BJ (cell line): ENCODE data around the gene PLEKHM1. TPM values are rescaled to one million over a fixed set of nuclear protein-coding genes. Genes with fewer than 3 reads are reported as not detected.

ENCODE experiments used
- CTCF ChIA-PET: fragments of 350-600 bp; formaldehyde crosslinking; extraction: SDS; loops from one replicate; lab custom pipeline; 2021; ENCODE audit warnings: antibody characterized with exemption, inconsistent platforms; lab: Yijun Ruan, JAX
- POLR2A ChIA-PET: fragments of 300-600 bp; sonication (Branson Sonifier 250); formaldehyde crosslinking; extraction: SDS; loops from one replicate; lab custom pipeline; 2021; ENCODE audit warnings: antibody characterized with exemption; lab: Charles Lee
- DNase-seq: peaks from one replicate; pipeline ENCODE4 v3.0.0-alpha.2; 2011; ENCODE audit warnings: low read depth
- H3K27me3 ChIP-seq: 2 replicates; pipeline ENCODE4 v1.6.0; 2011; ENCODE audit warnings: low read length; ENCODE audit not compliant: control insufficient read depth, insufficient read depth
- H3K36me3 ChIP-seq: 2 replicates; pipeline ENCODE4 v1.5.1; 2011; ENCODE audit warnings: low read length; ENCODE audit not compliant: control insufficient read depth, insufficient read depth
- H3K4me3 ChIP-seq: 2 replicates; pipeline ENCODE4 v1.5.1; 2011; ENCODE audit warnings: low read depth, mild to moderate bottlenecking, control low read depth, low read length
- CTCF ChIP-seq: IDR thresholded peaks from 2 replicates; pipeline ENCODE4 v1.5.1; 2011; ENCODE audit warnings: low read depth, mild to moderate bottlenecking, control low read depth, inconsistent platforms, low read length, moderate library complexity; ENCODE audit not compliant: insufficient read depth
- polyA plus RNA-seq: library from polyadenylated mRNA; depleted of rRNA; stranded (reverse); fragments of >200 nt; gene quantifications from 2 replicates; pipeline ENCODE4 v1.2.3, GENCODE V29; 2011

Gene PLEKHM1
- polyA plus RNA-seq, 1 experiment, result 28.7 TPM

- H3K4me3 ChIP-seq, result peak overlapping the region; percentile 40
- TF ChIP-seq CTCF, result no peak
- H3K36me3 ChIP-seq, result no peaks in the 10 kb centered on the region; the same call in 1 of the 2 replicates
- peaks cover 14% of the 10 kb centered on the region for H3K27me3 ChIP-seq
- ChIA-PET POLR2A (no interaction called here), CTCF (interaction anchor here (1.7 kb wide), 1 partner anchor 212 kb away, joined by 8 read pairs; no protein-coding TSS in a partner anchor)
- no peak for DNase-seq
These were observed 59.6 kb downstream of the PLEKHM1 start for GRCh38 chr17:45430738-45431530.

GRCh38 chr17:45430006-45430737 is 60.3 kb downstream of the PLEKHM1 start:
- POLR2A ChIA-PET, result no interaction called here
- Histone ChIP-seq H3K4me3 (no peak overlapping the region), H3K27me3 (peaks cover 14% of the 10 kb centered on the region), H3K36me3 (no peaks in the 10 kb centered on the region; the same call in 1 of the 2 replicates)
- no peak for DNase-seq
- TF ChIP-seq CTCF, result no peak
- CTCF ChIA-PET, result interaction anchor here (1.0 to 5.6 kb wide), 3 partner anchors 35 to 422 kb away, joined by 4 to 50 read pairs (median 4); no protein-coding TSS in a partner anchor

GRCh38 chr17:45429339-45430005 is 61.0 kb downstream of the PLEKHM1 start:
- DNase-seq, result no peak
- Histone ChIP-seq H3K36me3 (no peaks in the 10 kb centered on the region; the same call in 1 of the 2 replicates), H3K27me3 (peaks cover 14% of the 10 kb centered on the region), H3K4me3 (no peak overlapping the region)
- ChIA-PET POLR2A (no interaction called here), CTCF (interaction anchor here (0.8 to 5.6 kb wide), 4 partner anchors 12 to 423 kb away, joined by 4 to 50 read pairs (median 4); no protein-coding TSS in a partner anchor)
- no peak for TF ChIP-seq CTCF

GRCh38 chr17:45428931-45429338 is 61.6 kb downstream of the PLEKHM1 start:
- CTCF ChIA-PET, result interaction anchor here (0.6 to 5.6 kb wide), 9 partner anchors 13 to 423 kb away, joined by 3 to 50 read pairs (median 4); no protein-coding TSS in a partner anchor
- DNase-seq, result no peak
- Histone ChIP-seq H3K27me3 (peaks cover 14% of the 10 kb centered on the region), H3K36me3 (no peaks in the 10 kb centered on the region; the same call in 1 of the 2 replicates), H3K4me3 (no peak overlapping the region)
- POLR2A ChIA-PET, result no interaction called here
- no peak for TF ChIP-seq CTCF
